ENCODE measurements around the gene BSN.

The BSN gene

DNA sequence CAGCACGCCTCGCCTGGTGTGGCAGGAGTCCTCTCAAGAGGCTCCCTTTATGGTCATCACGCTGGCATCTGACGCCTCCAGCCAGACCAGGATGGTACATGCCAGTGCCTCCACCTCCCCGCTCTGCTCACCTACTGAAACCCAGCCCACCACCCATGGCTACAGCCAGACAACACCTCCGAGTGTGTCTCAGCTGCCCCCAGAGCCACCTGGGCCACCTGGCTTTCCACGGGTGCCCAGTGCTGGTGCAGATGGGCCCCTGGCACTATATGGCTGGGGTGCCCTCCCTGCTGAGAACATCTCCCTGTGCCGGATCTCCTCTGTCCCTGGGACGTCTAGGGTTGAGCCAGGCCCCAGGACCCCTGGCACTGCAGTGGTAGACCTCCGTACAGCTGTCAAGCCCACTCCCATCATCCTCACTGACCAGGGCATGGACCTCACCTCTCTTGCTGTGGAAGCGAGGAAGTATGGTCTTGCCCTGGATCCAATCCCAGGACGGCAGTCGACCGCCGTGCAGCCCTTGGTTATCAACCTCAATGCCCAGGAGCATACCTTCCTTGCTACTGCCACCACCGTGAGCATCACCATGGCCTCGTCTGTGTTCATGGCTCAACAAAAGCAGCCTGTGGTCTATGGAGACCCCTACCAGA is 100.0 kb downstream of the BSN start:
- Mint-ChIP-seq H3K9me3 (no peaks in the 10 kb centered on the region), H3K27ac (no peak overlapping the region), H3K27me3 (peaks cover 6% of the 10 kb centered on the region), H3K4me3 (no peak overlapping the region), H3K36me3 (ENCODE audit: low read depth) (no peaks in the 10 kb centered on the region), H3K4me1 (ENCODE audit: low read depth) (peaks cover 5% of the 10 kb centered on the region)
- intact Hi-C loops (cut with micrococcal nuclease), result no loop called here

DNA sequence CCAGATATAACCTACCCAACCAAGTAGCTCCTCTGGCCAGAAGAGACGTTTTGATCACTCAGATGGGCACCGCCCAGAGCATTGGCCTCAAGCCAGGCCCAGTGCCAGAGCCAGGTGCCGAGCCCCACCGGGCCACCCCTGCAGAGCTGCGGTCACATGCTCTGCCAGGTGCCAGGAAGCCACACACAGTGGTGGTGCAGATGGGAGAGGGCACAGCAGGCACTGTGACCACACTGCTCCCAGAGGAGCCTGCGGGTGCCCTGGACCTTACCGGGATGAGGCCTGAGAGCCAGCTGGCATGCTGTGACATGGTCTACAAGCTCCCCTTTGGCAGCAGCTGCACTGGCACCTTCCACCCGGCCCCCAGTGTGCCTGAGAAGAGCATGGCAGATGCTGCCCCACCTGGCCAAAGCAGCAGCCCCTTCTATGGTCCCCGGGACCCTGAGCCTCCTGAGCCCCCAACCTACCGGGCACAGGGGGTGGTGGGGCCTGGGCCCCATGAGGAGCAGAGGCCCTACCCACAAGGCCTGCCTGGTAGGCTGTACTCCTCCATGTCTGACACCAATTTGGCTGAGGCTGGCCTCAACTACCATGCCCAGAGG is 100.8 kb downstream of the BSN start:
- intact Hi-C loops (cut with micrococcal nuclease), result no loop called here
- no peak overlapping the region for H3K4me3 Mint-ChIP-seq
- H3K27ac Mint-ChIP-seq, result no peak overlapping the region
- peaks cover 5% of the 10 kb centered on the region for H3K4me1 Mint-ChIP-seq (ENCODE audit: low read depth)
- peaks cover 6% of the 10 kb centered on the region for H3K27me3 Mint-ChIP-seq
- no peaks in the 10 kb centered on the region for H3K36me3 Mint-ChIP-seq (ENCODE audit: low read depth)
- H3K9me3 Mint-ChIP-seq, result no peaks in the 10 kb centered on the region

DNA sequence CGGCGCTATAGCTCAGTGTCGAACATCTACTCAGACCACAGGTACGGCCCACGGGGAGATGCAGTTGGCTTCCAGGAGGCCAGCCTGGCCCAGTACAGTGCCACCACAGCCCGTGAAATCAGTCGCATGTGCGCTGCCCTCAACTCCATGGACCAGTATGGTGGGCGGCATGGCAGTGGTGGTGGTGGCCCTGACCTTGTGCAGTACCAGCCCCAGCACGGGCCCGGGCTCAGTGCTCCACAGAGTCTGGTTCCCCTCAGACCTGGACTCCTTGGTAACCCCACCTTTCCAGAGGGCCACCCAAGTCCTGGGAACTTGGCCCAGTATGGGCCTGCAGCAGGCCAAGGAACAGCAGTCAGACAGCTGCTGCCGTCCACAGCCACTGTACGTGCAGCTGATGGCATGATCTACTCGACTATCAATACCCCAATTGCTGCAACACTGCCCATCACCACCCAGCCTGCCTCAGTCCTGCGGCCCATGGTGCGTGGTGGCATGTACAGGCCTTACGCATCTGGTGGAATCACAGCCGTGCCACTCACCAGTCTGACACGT is 101.5 kb downstream of the BSN start:
- no peak overlapping the region for H3K27ac Mint-ChIP-seq
- no peak overlapping the region for H3K4me3 Mint-ChIP-seq
- no peaks in the 10 kb centered on the region for H3K36me3 Mint-ChIP-seq (ENCODE audit: low read depth)
- peaks cover 5% of the 10 kb centered on the region for H3K4me1 Mint-ChIP-seq (ENCODE audit: low read depth)
- H3K27me3 Mint-ChIP-seq, result peaks cover 6% of the 10 kb centered on the region
- no peaks in the 10 kb centered on the region for H3K9me3 Mint-ChIP-seq
- intact Hi-C loops (cut with micrococcal nuclease), result no loop called here

DNA sequence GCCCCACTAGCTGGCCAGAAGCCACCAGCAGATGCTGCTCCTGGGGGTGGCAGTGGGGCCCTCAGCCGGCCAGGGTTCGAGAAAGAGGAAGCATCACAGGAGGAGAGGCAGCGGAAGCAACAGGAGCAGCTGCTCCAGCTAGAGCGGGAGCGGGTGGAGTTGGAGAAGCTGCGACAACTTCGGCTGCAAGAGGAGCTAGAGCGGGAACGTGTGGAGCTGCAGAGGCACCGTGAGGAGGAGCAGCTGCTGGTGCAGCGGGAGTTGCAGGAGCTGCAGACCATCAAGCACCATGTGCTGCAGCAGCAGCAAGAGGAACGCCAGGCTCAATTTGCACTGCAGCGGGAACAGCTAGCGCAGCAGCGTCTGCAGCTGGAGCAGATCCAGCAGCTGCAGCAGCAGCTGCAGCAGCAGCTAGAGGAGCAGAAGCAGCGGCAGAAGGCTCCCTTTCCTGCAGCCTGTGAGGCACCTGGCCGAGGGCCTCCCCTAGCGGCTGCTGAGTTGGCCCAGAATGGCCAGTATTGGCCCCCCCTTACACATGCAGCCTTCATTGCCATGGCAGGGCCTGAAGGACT is 102.3 kb downstream of the BSN start:
- no peak overlapping the region for H3K27ac Mint-ChIP-seq

DNA sequence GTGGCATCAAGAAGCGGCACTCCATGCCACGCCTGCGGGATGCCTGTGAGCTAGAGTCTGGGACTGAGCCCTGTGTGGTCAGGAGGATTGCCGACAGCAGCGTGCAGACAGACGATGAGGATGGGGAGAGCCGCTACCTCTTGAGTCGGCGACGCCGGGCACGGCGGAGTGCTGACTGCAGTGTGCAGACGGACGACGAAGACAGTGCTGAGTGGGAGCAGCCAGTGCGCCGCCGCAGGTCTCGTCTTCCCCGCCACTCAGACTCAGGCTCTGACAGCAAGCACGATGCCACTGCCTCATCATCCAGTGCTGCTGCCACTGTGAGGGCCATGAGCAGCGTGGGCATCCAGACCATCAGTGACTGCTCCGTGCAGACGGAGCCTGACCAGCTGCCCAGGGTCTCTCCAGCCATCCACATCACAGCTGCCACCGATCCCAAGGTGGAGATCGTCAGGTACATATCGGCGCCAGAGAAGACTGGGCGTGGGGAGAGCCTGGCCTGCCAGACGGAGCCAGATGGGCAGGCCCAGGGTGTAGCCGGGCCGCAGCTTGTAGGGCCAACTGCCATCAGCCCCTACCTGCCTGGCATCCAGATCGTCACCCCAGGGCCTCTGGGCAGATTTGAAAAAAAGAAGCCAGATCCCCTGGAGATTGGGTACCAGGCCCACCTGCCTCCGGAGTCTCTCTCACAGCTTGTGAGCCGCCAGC is 103.1 kb downstream of the BSN start:
- Mint-ChIP-seq H3K4me1 (ENCODE audit: low read depth) (peaks cover 5% of the 10 kb centered on the region), H3K9me3 (no peaks in the 10 kb centered on the region), H3K27me3 (peaks cover 6% of the 10 kb centered on the region), H3K27ac (no peak overlapping the region), H3K4me3 (no peak overlapping the region), H3K36me3 (ENCODE audit: low read depth) (no peaks in the 10 kb centered on the region)
- intact Hi-C loops (cut with micrococcal nuclease), result no loop called here

More for the DNA sequence above, 102.3 kb downstream of the BSN start:
- Mint-ChIP-seq H3K4me3 (no peak overlapping the region), H3K36me3 (ENCODE audit: low read depth) (no peaks in the 10 kb centered on the region), H3K27me3 (peaks cover 6% of the 10 kb centered on the region), H3K9me3 (no peaks in the 10 kb centered on the region), H3K4me1 (ENCODE audit: low read depth) (peaks cover 5% of the 10 kb centered on the region)
- intact Hi-C loops (cut with micrococcal nuclease), result no loop called here

DNA sequence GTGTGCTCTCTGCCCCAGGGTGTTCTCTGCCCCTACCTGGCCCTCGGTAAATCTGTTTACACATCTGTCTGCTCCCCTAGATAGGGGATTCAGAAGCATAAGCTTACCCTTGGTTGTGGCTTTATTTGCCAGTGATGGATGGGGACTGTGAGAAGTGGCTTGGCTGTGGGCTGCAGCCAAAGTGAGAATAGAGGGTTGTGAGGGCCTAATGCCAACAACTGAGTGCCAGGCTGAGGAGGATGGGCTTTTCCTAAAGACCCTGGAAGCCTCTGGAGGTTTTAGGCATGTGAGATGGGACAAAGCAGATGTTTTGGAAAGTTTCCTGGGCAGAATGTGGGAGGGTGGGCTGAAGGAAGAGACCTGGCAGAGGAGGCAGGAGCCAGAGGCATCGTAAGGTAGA is 104.4 kb downstream of the BSN start:
- no peaks in the 10 kb centered on the region for H3K9me3 Mint-ChIP-seq
- H3K36me3 Mint-ChIP-seq (ENCODE audit: low read depth), result no peaks in the 10 kb centered on the region
- no peak overlapping the region for H3K4me3 Mint-ChIP-seq
- no peak overlapping the region for H3K27ac Mint-ChIP-seq
- H3K4me1 Mint-ChIP-seq (ENCODE audit: low read depth), result peaks cover 5% of the 10 kb centered on the region
- intact Hi-C loops (cut with micrococcal nuclease), result no loop called here
- peaks cover 6% of the 10 kb centered on the region for H3K27me3 Mint-ChIP-seq

DNA sequence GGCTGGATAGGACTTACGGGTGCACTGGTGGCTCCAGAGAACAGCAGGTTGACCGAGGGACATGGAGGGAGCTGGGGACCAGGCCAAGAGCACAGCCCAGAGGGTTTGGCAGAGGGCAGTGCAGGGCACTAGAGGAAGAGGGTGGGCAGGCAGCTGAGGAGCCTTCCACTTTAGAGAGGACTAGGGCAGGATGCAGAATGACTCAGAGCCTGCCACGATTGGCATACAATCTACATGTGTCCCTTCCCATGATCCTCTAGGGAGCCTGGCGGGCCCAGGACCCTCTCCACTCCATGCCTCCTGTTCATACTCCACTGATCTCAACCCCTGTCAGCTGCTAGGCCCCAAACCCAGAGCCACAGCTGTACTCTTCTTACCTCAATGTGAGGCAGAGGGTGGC is 105.5 kb downstream of the BSN start:
- intact Hi-C loops (cut with micrococcal nuclease), result no loop called here
- peaks cover 11% of the 10 kb centered on the region for H3K4me1 Mint-ChIP-seq (ENCODE audit: low read depth)
- no peaks in the 10 kb centered on the region for H3K9me3 Mint-ChIP-seq
- H3K36me3 Mint-ChIP-seq (ENCODE audit: low read depth), result no peaks in the 10 kb centered on the region
- H3K4me3 Mint-ChIP-seq, result no peak overlapping the region
- H3K27me3 Mint-ChIP-seq, result peaks cover 6% of the 10 kb centered on the region
- no peak overlapping the region for H3K27ac Mint-ChIP-seq

DNA sequence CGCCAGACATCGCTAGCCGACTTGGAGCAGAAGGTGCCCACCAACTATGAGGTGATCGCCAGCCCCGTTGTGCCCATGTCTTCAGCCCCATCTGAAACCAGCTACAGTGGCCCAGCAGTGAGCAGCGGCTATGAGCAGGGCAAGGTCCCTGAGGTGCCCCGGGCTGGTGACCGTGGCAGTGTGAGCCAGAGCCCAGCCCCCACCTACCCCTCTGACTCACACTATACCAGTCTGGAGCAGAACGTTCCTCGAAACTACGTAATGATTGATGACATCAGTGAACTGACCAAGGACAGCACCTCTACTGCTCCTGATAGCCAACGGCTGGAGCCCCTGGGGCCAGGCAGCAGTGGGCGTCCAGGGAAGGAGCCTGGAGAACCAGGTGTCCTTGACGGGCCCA is 107.0 kb downstream of the BSN start:
- H3K4me3 Mint-ChIP-seq, result no peak overlapping the region
- no peak overlapping the region for H3K27ac Mint-ChIP-seq
- intact Hi-C loops (cut with micrococcal nuclease), result no loop called here
- H3K9me3 Mint-ChIP-seq, result no peaks in the 10 kb centered on the region
- H3K4me1 Mint-ChIP-seq (ENCODE audit: low read depth), result peaks cover 15% of the 10 kb centered on the region
- H3K27me3 Mint-ChIP-seq, result peaks cover 6% of the 10 kb centered on the region
- H3K36me3 Mint-ChIP-seq (ENCODE audit: low read depth), result no peaks in the 10 kb centered on the region

DNA sequence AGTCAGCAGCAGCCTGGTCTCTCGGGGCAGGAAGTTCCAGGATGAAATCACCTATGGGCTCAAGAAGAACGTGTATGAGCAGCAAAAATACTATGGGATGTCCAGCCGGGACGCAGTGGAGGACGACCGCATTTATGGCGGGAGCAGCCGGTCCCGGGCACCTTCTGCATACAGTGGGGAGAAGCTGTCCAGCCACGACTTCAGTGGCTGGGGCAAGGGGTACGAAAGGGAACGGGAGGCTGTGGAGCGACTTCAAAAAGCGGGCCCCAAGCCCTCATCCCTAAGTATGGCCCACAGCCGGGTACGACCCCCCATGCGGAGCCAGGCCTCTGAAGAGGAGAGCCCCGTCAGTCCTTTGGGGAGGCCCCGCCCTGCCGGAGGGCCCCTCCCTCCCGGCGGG is 107.7 kb downstream of the BSN start:
- no peak overlapping the region for H3K4me3 Mint-ChIP-seq

DNA sequence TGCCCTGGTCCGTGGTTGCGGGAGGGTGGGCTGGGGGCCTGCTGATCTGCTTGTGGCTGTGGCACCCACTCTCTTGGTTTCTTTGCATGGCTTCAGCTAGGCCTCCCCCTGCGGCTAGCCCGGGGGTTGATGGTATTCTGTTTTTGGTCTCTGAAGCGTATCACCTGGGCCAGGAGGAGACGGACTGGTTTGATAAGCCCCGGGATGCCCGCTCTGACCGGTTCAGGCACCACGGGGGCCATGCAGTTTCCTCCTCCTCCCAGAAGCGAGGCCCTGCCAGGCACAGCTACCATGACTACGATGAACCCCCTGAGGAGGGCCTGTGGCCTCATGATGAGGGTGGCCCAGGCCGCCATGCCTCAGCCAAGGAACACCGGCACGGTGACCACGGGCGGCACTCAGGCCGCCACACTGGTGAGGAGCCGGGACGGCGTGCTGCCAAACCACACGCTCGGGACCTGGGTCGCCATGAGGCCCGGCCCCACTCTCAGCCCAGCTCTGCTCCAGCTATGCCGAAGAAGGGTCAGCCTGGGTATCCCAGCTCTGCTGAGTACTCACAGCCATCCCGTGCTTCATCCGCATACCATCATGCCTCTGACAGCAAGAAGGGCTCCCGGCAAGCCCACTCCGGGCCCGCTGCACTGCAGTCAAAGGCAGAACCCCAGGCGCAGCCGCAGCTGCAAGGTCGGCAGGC is 108.6 kb downstream of the BSN start:
- Mint-ChIP-seq H3K9me3 (no peaks in the 10 kb centered on the region), H3K4me3 (no peak overlapping the region), H3K27me3 (no peaks in the 10 kb centered on the region), H3K36me3 (ENCODE audit: low read depth) (no peaks in the 10 kb centered on the region), H3K4me1 (ENCODE audit: low read depth) (peaks cover 12% of the 10 kb centered on the region), H3K27ac (no peak overlapping the region)
- intact Hi-C loops (cut with micrococcal nuclease), result no loop called here

More for the DNA sequence above, 107.7 kb downstream of the BSN start:
- Mint-ChIP-seq H3K27ac (no peak overlapping the region), H3K27me3 (peaks cover 2% of the 10 kb centered on the region), H3K9me3 (no peaks in the 10 kb centered on the region), H3K36me3 (ENCODE audit: low read depth) (no peaks in the 10 kb centered on the region), H3K4me1 (ENCODE audit: low read depth) (peaks cover 12% of the 10 kb centered on the region)
- intact Hi-C loops (cut with micrococcal nuclease), result no loop called here

DNA sequence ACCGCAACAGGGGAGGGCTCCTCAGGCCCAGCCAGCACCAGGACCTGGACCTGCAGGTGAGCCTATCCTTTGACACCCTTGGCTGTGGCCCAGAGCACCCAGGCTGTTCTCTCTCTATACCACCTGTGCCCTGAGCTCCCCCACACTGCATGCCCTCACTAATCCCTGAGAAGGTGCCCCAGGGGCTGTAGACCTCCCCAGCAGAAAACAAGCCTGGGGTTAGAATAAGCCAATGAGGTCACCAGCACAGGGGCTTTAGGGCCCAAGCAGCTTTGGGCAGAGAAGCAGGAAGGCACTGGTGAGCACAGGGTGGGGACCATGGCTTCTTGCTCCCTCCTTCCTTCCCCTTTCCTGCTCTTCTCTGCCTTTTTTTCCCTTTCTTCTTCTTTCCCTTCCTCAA is 109.6 kb downstream of the BSN start:
- intact Hi-C loops (cut with micrococcal nuclease), result no loop called here
- H3K4me1 Mint-ChIP-seq (ENCODE audit: low read depth), result peaks cover 12% of the 10 kb centered on the region
- peaks cover 8% of the 10 kb centered on the region for H3K27me3 Mint-ChIP-seq
- H3K9me3 Mint-ChIP-seq, result no peaks in the 10 kb centered on the region
- no peak overlapping the region for H3K4me3 Mint-ChIP-seq
- no peaks in the 10 kb centered on the region for H3K36me3 Mint-ChIP-seq (ENCODE audit: low read depth)
- no peak overlapping the region for H3K27ac Mint-ChIP-seq

DNA sequence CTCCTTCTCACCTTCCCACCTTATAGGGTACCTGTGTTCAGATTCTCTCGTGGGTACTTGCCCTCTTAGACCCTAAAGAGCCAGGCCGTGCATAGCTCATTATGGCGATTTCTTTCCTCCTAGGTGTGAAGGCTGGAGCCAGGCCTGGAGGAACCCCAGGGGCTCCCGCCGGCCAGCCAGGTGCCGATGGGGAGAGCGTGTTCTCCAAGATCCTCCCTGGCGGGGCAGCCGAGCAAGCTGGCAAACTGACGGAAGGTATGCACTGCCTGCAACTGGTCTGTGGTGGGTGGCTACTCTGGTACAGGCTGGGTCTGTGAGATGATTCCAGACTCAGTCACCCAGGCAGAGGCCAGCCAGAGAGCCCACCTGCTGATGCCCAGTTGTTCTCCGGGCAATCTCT is 110.0 kb downstream of the BSN start:
- Mint-ChIP-seq H3K4me3 (no peak overlapping the region), H3K9me3 (no peaks in the 10 kb centered on the region), H3K36me3 (ENCODE audit: low read depth) (no peaks in the 10 kb centered on the region), H3K27ac (no peak overlapping the region), H3K27me3 (peaks cover 11% of the 10 kb centered on the region), H3K4me1 (ENCODE audit: low read depth) (peaks cover 12% of the 10 kb centered on the region)
- intact Hi-C loops (cut with micrococcal nuclease), result no loop called here

DNA sequence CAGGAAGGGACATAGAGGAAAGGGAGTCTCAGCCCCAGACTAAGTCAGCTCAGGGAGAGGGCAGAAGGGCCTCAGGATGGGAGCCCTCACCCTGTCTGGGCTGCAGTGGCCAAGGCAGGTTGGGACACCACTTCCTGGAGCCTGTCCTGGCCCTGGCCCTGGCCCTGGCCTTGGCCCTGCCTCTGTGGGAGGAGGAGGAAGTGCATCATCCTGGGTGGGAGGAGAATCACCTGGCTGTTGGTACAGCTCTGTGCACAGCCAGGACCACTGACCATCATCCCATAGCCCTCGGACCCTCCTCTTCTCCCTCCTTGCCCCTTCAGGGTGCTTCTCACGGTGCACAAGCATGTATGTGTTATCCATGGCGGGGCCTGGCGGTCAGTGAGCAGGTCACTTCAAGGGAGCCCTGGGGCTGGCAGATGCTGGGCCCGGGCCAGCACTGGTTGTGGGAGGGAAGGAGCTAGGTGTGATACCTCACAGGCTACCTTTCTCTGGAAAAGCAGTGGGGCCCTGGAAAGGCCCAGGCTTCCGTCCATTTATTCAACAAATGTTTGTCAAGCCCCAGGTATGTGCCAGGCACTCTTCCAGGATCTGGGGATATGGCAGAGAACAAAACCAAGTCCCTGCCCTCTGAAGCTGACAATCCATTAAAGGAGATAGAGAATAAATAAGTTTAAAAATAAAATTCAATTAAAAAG is 111.7 kb downstream of the BSN start:
- H3K9me3 Mint-ChIP-seq, result no peaks in the 10 kb centered on the region
- H3K27ac Mint-ChIP-seq, result no peak overlapping the region
- no peak overlapping the region for H3K4me3 Mint-ChIP-seq
- peaks cover 19% of the 10 kb centered on the region for H3K27me3 Mint-ChIP-seq
- intact Hi-C loops (cut with micrococcal nuclease), result no loop called here
- no peaks in the 10 kb centered on the region for H3K36me3 Mint-ChIP-seq (ENCODE audit: low read depth)
- peaks cover 12% of the 10 kb centered on the region for H3K4me1 Mint-ChIP-seq (ENCODE audit: low read depth)
